Neural cell (in vitro differentiated cells): ENCODE results near the gene ZNF804B. TPM values are rescaled to one million over a fixed set of nuclear protein-coding genes. Genes with fewer than 3 reads are reported as not detected.

Experiments
- H2AFZ ChIP-seq: fragments of 200-600, 300-800 bp; sonication (generic), shearing (Covaris generic); 2 replicates; pipeline ENCODE4 v1.6.0; 2014; ENCODE audit warnings: low read depth, mild to moderate bottlenecking, antibody characterized with exemption, low read length, moderate library complexity
- H3F3A ChIP-seq: fragments of 200-600 bp; shearing (Covaris generic); 2 replicates; pipeline ENCODE4 v1.6.1; 2016; ENCODE audit warnings: mild to moderate bottlenecking, moderate library complexity, mixed read lengths, antibody characterized with exemption, low read length; ENCODE audit not compliant: insufficient read depth, poor library complexity, severe bottlenecking
- H3K27ac ChIP-seq: fragments of 200-600, 300-800 bp; sonication (generic), shearing (Covaris generic); 2 replicates; pipeline ENCODE4 v1.5.1; 2014; ENCODE audit warnings: mild to moderate bottlenecking, low read length, moderate library complexity
- H3K27me3 ChIP-seq: fragments of 300-800, 200-600 bp; sonication (generic), shearing (Covaris generic); 2 replicates; pipeline ENCODE4 v1.6.0; 2014; ENCODE audit warnings: mild to moderate bottlenecking, low read depth, low read length, moderate library complexity; ENCODE audit not compliant: insufficient read depth
- H3K36me3 ChIP-seq: fragments of 300-800, 200-600 bp; sonication (generic), shearing (Covaris generic); 2 replicates; pipeline ENCODE4 v1.5.1; 2014; ENCODE audit warnings: mild to moderate bottlenecking, antibody characterized with exemption, low read length, moderate library complexity; ENCODE audit not compliant: insufficient read depth
- H3K4me2 ChIP-seq: fragments of 300-800, 200-600 bp; sonication (generic), shearing (Covaris generic); 2 replicates; pipeline ENCODE4 v1.6.0; 2014; ENCODE audit warnings: mild to moderate bottlenecking, low read length
- H3K4me3 ChIP-seq: fragments of 300-800, 200-600 bp; sonication (generic), shearing (Covaris generic); 2 replicates; pipeline ENCODE4 v1.5.1; 2014; ENCODE audit warnings: mild to moderate bottlenecking, low read length, moderate library complexity
- H3K79me2 ChIP-seq: fragments of 200-600 bp; shearing (Covaris generic); replicated peaks from 2 replicates; pipeline ENCODE4 v1.6.0; 2014; ENCODE audit warnings: mild to moderate bottlenecking, low read length, moderate library complexity; ENCODE audit not compliant: insufficient read depth
- H3K9ac ChIP-seq: fragments of 300-800, 200-600 bp; sonication (generic), shearing (Covaris generic); 2 replicates; pipeline ENCODE4 v1.6.1; 2016; ENCODE audit warnings: mild to moderate bottlenecking, low read length, mixed read lengths
- H3K9me2 ChIP-seq: fragments of 200-600 bp; shearing (Covaris generic); 2 replicates; pipeline ENCODE4 v1.6.1; 2016; ENCODE audit warnings: mild to moderate bottlenecking, low read length, mixed read lengths; ENCODE audit not compliant: insufficient read depth
- H3K9me3 ChIP-seq: fragments of 200-600, 300-800 bp; sonication (generic), shearing (Covaris generic); 2 replicates; pipeline ENCODE4 v1.6.1; 2016; ENCODE audit warnings: mild to moderate bottlenecking, mixed run types, low read length, moderate library complexity, mixed read lengths
- H4K20me1 ChIP-seq: fragments of 200-600 bp; shearing (Covaris generic); 2 replicates; pipeline ENCODE4 v1.6.1; 2016; ENCODE audit warnings: mild to moderate bottlenecking, mixed run types; ENCODE audit not compliant: insufficient read depth
- CTCF ChIP-seq: fragments of 450-650 bp; IDR thresholded peaks from 2 replicates; pipeline ENCODE4 v1.5.1; 2014; ENCODE audit warnings: antibody characterized with exemption, mild to moderate bottlenecking, moderate library complexity; ENCODE audit not compliant: poor library complexity, severe bottlenecking
- EP300 ChIP-seq: fragments of 450-650 bp; conservative IDR thresholded peaks from 2 replicates; pipeline ENCODE4 v1.6.1; 2014; ENCODE audit warnings: antibody characterized with exemption, mild to moderate bottlenecking, moderate library complexity; ENCODE audit not compliant: poor library complexity, severe bottlenecking
- EZH2 ChIP-seq: fragments of 200-600, 300-800 bp; shearing (Covaris generic), sonication (generic); IDR thresholded peaks from 2 replicates; pipeline ENCODE4 v1.6.1; 2014; ENCODE audit warnings: antibody characterized with exemption, low read length, borderline replicate concordance, mild to moderate bottlenecking; ENCODE audit not compliant: insufficient read depth, poor library complexity, severe bottlenecking
- MXI1 ChIP-seq: fragments of 450-650 bp; conservative IDR thresholded peaks from 2 replicates; pipeline ENCODE4 v1.6.1; 2014; ENCODE audit warnings: antibody characterized with exemption, mild to moderate bottlenecking; ENCODE audit not compliant: poor library complexity, severe bottlenecking
- POLR2AphosphoS5 ChIP-seq: IDR thresholded peaks from 2 replicates; pipeline ENCODE4 v1.6.1; 2012
- RAD21 ChIP-seq: fragments of 450-650 bp; conservative IDR thresholded peaks from 2 replicates; pipeline ENCODE4 v1.6.1; 2014; ENCODE audit warnings: antibody characterized with exemption, mild to moderate bottlenecking, moderate library complexity
- SMC3 ChIP-seq: fragments of 450-650 bp; conservative IDR thresholded peaks from 2 replicates; pipeline ENCODE4 v1.6.1; 2014; ENCODE audit warnings: antibody characterized with exemption, mild to moderate bottlenecking, moderate library complexity; ENCODE audit not compliant: poor library complexity
- TAF1 ChIP-seq: IDR thresholded peaks from 2 replicates; pipeline ENCODE4 v1.6.1; 2012; ENCODE audit warnings: low read depth
- polyA plus RNA-seq: library from polyadenylated mRNA; depleted of rRNA; stranded (reverse); fragments of >200 nt; gene quantifications from 2 replicates; pipeline ENCODE4 v1.2.3, GENCODE V29; 2014

The ZNF804B gene
- polyA plus RNA-seq, 1 donor from 2014 or later, result 0.37 TPM

- TF ChIP-seq CTCF (no peak), SMC3 (no peak), EZH2 (no peak), EP300 (no peak)
- no peaks in the 10 kb centered on the region for H3K9me3 ChIP-seq
- no peak overlapping the region for H3K4me3 ChIP-seq
- H3K4me2 ChIP-seq, result no peak overlapping the region
- no peaks in the 10 kb centered on the region for H3K36me3 ChIP-seq
- H3K9ac ChIP-seq, result no peak overlapping the region
- H3K9me2 ChIP-seq, result no peaks in the 10 kb centered on the region
- H3K27ac ChIP-seq, result no peak overlapping the region
- no peak overlapping the region for H2AFZ ChIP-seq
- no peaks in the 10 kb centered on the region for H3K79me2 ChIP-seq
- H4K20me1 ChIP-seq, result no peaks in the 10 kb centered on the region
- no peaks in the 10 kb centered on the region for H3K27me3 ChIP-seq
- H3F3A ChIP-seq, result no peaks in the 10 kb centered on the region
These were observed 386.3 kb downstream of the ZNF804B start for GRCh38 chr7:89145801-89146200.

- Histone ChIP-seq H3K27ac (no peak overlapping the region), H3K9me3 (no peaks in the 10 kb centered on the region), H3K9ac (no peak overlapping the region), H3K36me3 (no peaks in the 10 kb centered on the region), H3K4me3 (no peak overlapping the region), H3K27me3 (no peaks in the 10 kb centered on the region), H3K79me2 (no peaks in the 10 kb centered on the region), H3K9me2 (no peaks in the 10 kb centered on the region), H3F3A (no peaks in the 10 kb centered on the region), H4K20me1 (no peaks in the 10 kb centered on the region), H2AFZ (no peak overlapping the region), H3K4me2 (no peak overlapping the region)
- TF ChIP-seq POLR2AphosphoS5 (peak; percentile 62), CTCF (no peak), EP300 (peak; percentile 44)
These were observed 400.6 kb downstream of the ZNF804B start for GRCh38 chr7:89160107-89160506.

GRCh38 chr7:89165421-89165820 is 405.9 kb downstream of the ZNF804B start:
- Histone ChIP-seq H3K4me3 (no peak overlapping the region), H3K4me2 (no peak overlapping the region), H3K9me3 (no peaks in the 10 kb centered on the region), H2AFZ (no peak overlapping the region), H3K36me3 (no peaks in the 10 kb centered on the region), H3K79me2 (no peaks in the 10 kb centered on the region), H3F3A (no peaks in the 10 kb centered on the region), H3K27ac (no peak overlapping the region), H3K9me2 (no peaks in the 10 kb centered on the region), H3K9ac (no peak overlapping the region), H4K20me1 (no peaks in the 10 kb centered on the region), H3K27me3 (no peaks in the 10 kb centered on the region)
- no peak for TF ChIP-seq TAF1
- TF ChIP-seq RAD21, result no peak
- TF ChIP-seq EZH2, result no peak
- no peak for TF ChIP-seq CTCF
- TF ChIP-seq MXI1, result no peak
- no peak for TF ChIP-seq POLR2AphosphoS5
- TF ChIP-seq SMC3, result no peak
